GM10248 (cell line): ENCODE data around the gene SAP30BP.

ENCODE experiments used
- CTCF ChIA-PET: fragments of 300-600 bp; sonication (Branson Sonifier 250); formaldehyde crosslinking; extraction: SDS; loops from one replicate; lab custom pipeline; 2021; ENCODE audit warnings: antibody characterized with exemption; lab: Yijun Ruan, JAX
- POLR2A ChIA-PET: fragments of 350-650 bp; sonication (Branson Sonifier 250); formaldehyde crosslinking; extraction: SDS; loops from one replicate; lab custom pipeline; 2020; ENCODE audit warnings: antibody characterized with exemption; lab: Yijun Ruan, JAX
- DNase-seq: peaks from one replicate; pipeline ENCODE4 v3.0.0; 2012; ENCODE audit errors: extremely low spot score
- TF ChIP-seq, protein P1 (sequence below): IDR thresholded peaks from 2 replicates; pipeline ENCODE4 v1.5.1; 2012; ENCODE audit warnings: mild to moderate bottlenecking, low read depth; ENCODE audit errors: extremely low read depth, missing control alignments, control extremely low read depth

The SAP30BP gene

GRCh38 chr17:75737133-75737962 lies 70.2 kb downstream of the SAP30BP start:
- TF ChIP-seq, protein P1, sequence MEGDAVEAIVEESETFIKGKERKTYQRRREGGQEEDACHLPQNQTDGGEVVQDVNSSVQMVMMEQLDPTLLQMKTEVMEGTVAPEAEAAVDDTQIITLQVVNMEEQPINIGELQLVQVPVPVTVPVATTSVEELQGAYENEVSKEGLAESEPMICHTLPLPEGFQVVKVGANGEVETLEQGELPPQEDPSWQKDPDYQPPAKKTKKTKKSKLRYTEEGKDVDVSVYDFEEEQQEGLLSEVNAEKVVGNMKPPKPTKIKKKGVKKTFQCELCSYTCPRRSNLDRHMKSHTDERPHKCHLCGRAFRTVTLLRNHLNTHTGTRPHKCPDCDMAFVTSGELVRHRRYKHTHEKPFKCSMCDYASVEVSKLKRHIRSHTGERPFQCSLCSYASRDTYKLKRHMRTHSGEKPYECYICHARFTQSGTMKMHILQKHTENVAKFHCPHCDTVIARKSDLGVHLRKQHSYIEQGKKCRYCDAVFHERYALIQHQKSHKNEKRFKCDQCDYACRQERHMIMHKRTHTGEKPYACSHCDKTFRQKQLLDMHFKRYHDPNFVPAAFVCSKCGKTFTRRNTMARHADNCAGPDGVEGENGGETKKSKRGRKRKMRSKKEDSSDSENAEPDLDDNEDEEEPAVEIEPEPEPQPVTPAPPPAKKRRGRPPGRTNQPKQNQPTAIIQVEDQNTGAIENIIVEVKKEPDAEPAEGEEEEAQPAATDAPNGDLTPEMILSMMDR, result no peak
- CTCF ChIA-PET, result interaction anchor here (0.8 to 5.9 kb wide), 14 partner anchors 8 to 265 kb away, joined by 3 to 75 read pairs (median 4); partner anchors contain the start of genes GALK1 and SMIM5
- POLR2A ChIA-PET, result no interaction called here
- no peak for DNase-seq

GRCh38 chr17:75738218-75738802 lies 71.2 kb downstream of the SAP30BP start:
- ChIA-PET CTCF (interaction anchor here (0.8 to 5.9 kb wide), 17 partner anchors 9 to 264 kb away, joined by 3 to 75 read pairs (median 4); partner anchors contain the start of genes GALK1 and SMIM5), POLR2A (no interaction called here)
- TF ChIP-seq, protein P1, result no peak
- peak; percentile 53 for DNase-seq

- TF ChIP-seq, protein P1, result no peak
- no peak for DNase-seq
- POLR2A ChIA-PET, result no interaction called here
- CTCF ChIA-PET, result interaction anchor here (1.0 to 5.9 kb wide), 11 partner anchors 10 to 263 kb away, joined by 3 to 75 read pairs (median 6); partner anchors contain the start of gene SMIM5
Measured at GRCh38 chr17:75739174-75739573, 72.0 kb downstream of the SAP30BP start.

- no peak for DNase-seq
- ChIA-PET POLR2A (no interaction called here), CTCF (interaction anchor here (2.3 to 5.9 kb wide), 3 partner anchors 10 to 107 kb away, joined by 9 to 75 read pairs (median 18); partner anchors contain the start of gene SMIM5)
- TF ChIP-seq, protein P1, result no peak
Measured at GRCh38 chr17:75739801-75740200, 72.7 kb downstream of the SAP30BP start.

DNA sequence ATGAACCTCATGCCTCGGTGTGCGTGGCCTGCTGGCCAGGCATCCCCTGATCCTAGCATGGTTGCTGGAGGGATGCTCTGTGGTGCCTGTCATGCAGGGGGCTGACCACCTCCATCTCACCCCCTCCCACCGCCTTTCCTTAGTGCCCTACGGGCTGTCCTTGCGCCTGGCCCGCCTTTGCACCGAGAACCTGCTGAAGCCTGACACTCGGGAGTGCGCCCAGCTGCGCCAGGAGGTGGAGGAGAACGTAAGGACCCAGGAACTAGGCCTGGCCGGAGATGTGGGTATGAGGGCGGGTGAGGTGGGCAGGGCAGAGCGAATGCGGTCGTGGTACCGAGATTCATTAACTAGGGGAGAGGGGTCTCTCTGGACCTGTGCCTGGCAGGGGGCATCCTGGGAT lies 73.1 kb downstream of the SAP30BP start:
- TF ChIP-seq, protein P1, result no peak
- DNase-seq, result no peak
- POLR2A ChIA-PET, result no interaction called here
- CTCF ChIA-PET, result interaction anchor here (2.2 to 18.5 kb wide), 3 partner anchors 9 to 107 kb away, joined by 9 to 856 read pairs (median 75); partner anchors contain the start of gene SMIM5

DNA sequence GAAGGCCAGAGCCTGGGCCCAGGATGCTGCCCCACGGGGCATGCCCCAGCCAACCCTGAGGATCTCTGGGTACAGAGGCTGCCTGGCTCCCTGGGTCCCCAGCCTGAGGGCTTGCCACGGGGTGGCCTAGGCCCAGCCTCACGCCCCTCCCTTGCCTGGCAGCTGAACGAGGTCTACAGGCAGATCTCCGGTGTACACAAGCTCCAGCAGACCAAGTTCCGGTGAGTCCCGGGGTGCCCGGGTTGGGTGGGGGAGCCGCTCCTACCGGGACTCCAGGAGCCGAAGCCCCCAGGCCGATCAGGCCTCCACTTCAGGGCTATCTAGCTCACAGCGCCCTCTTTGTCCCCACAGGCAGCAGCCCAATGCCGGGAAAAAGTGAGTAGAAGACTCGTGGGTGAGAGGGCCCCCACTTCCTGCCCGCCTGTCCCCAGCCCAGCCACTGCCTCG lies 73.5 kb downstream of the SAP30BP start:
- ChIA-PET CTCF (interaction anchor here (2.2 to 18.5 kb wide), 2 partner anchors 9 to 107 kb away, joined by 9 to 856 read pairs; partner anchors contain the start of gene SMIM5), POLR2A (no interaction called here)
- DNase-seq, result no peak
- TF ChIP-seq, protein P1, result no peak
